H1 (cell line): ENCODE data around the gene EEIG1. TPM values are rescaled to one million over a fixed set of nuclear protein-coding genes. Genes with fewer than 3 reads are reported as not detected.

Source experiments
- CTCF ChIA-PET: fragments of 300-600 bp; sonication (Branson Sonifier 250); formaldehyde crosslinking; loops from one replicate; lab custom pipeline; 2021; ENCODE audit not compliant: partially characterized antibody; lab: Charles Lee
- POLR2A ChIA-PET: fragments of 300-600 bp; sonication (Branson Sonifier 250); formaldehyde crosslinking; loops from one replicate; lab custom pipeline; 2021; ENCODE audit warnings: inconsistent platforms; ENCODE audit not compliant: partially characterized antibody; lab: Charles Lee
- DNase-seq, 2 experiments: peaks; one replicate each; pipeline versions ENCODE4 v3.0.0 to v3.0.0-alpha.2; 2010 to 2022; ENCODE audit warnings: low spot score in 2 of 2, low read depth in 1 of 2, mixed read lengths in 1 of 2
- FAIRE-seq: peaks from 2 replicates; lab custom pipeline; 2011; peaks lifted over from hg19 to GRCh38; lab: Jason Lieb, UNC
- H2AFZ ChIP-seq: 2 replicates; pipeline ENCODE4 v1.8.1; 2012; ENCODE audit warnings: low read length, inconsistent platforms
- H2AK5ac ChIP-seq: 2 replicates; pipeline ENCODE4 v1.6.1; 2013; ENCODE audit warnings: low read depth, low read length
- H2BK120ac ChIP-seq: replicated peaks from 2 replicates; pipeline ENCODE3; 2013; ENCODE audit warnings: low read depth, low read length, inconsistent platforms
- H2BK12ac ChIP-seq: 2 replicates; pipeline ENCODE4 v1.6.1; 2013; ENCODE audit warnings: low read depth, low read length
- H2BK15ac ChIP-seq: 2 replicates; pipeline ENCODE4 v1.6.1; 2013; ENCODE audit warnings: low read length
- H2BK20ac ChIP-seq: 2 replicates; pipeline ENCODE4 v1.6.1; 2013; ENCODE audit warnings: low read length
- H2BK5ac ChIP-seq: 2 replicates; pipeline ENCODE4 v1.6.1; 2013; ENCODE audit warnings: low read depth, low read length
- H3K14ac ChIP-seq: 2 replicates; pipeline ENCODE4 v1.6.1; 2013; ENCODE audit warnings: inconsistent platforms; ENCODE audit not compliant: insufficient read length
- H3K18ac ChIP-seq: 2 replicates; pipeline ENCODE4 v1.6.1; 2013; ENCODE audit warnings: low read length; ENCODE audit errors: extremely low read depth
- H3K23ac ChIP-seq: 2 replicates; pipeline ENCODE4 v1.6.1; 2013; ENCODE audit warnings: inconsistent platforms; ENCODE audit not compliant: insufficient read length
- H3K23me2 ChIP-seq: 2 replicates; pipeline ENCODE4 v1.6.1; 2013; ENCODE audit warnings: low read depth, low read length
- H3K27ac ChIP-seq: 2 replicates; pipeline ENCODE4 v1.6.1; 2011; ENCODE audit warnings: low read depth, low read length, inconsistent platforms
- H3K27me3 ChIP-seq, 4 experiments: replicated peaks in 1 of 4; 1 replicate in 1 of 4; 2 replicates in 3 of 4; pipeline versions ENCODE4 v1.6.1 to v1.8.1; 2011 to 2013; ENCODE audit warnings: low read length in 3 of 4, mild to moderate bottlenecking in 3 of 4, inconsistent platforms in 2 of 4, mixed read lengths in 2 of 4, moderate library complexity in 1 of 4; ENCODE audit not compliant: control insufficient read depth in 3 of 4, insufficient read depth in 3 of 4; ENCODE audit errors: extremely low read depth in 1 of 4
- H3K36me3 ChIP-seq, 4 experiments: 2 replicates each; pipeline versions ENCODE4 v1.6.1 to v1.8.1; 2011 to 2013; ENCODE audit warnings: mild to moderate bottlenecking in 4 of 4, low read length in 3 of 4, moderate library complexity in 2 of 4, control low read depth in 1 of 4, inconsistent platforms in 1 of 4; ENCODE audit not compliant: insufficient read depth in 4 of 4, control insufficient read depth in 2 of 4
- H3K4ac ChIP-seq: replicated peaks from 2 replicates; pipeline ENCODE3; 2013; ENCODE audit warnings: low read length, low read depth, mixed read lengths, inconsistent platforms; ENCODE audit not compliant: insufficient read length
- H3K4me1 ChIP-seq, 4 experiments: replicated peaks in 1 of 4; 1 replicate in 1 of 4; 2 replicates in 3 of 4; pipeline versions ENCODE4 v1.6.1 to v1.8.1; 2011 to 2013; ENCODE audit warnings: low read length in 3 of 4, inconsistent platforms in 2 of 4, mixed read lengths in 1 of 4; ENCODE audit not compliant: insufficient read depth in 4 of 4, control insufficient read depth in 3 of 4
- H3K4me2 ChIP-seq, 2 experiments: 2 replicates each; pipeline versions ENCODE4 v1.6.1 to v1.8.1; 2011 to 2013; ENCODE audit warnings: low read depth in 2 of 2, low read length in 2 of 2, control low read depth in 1 of 2, inconsistent platforms in 1 of 2, mild to moderate bottlenecking in 1 of 2; ENCODE audit not compliant: insufficient read depth in 1 of 2
- H3K4me3 ChIP-seq, 4 experiments: fragments of 200-600, 300-600 bp in 1 of 4; sonication (generic), shearing (Covaris generic), sonication (Bioruptor Twin) in 1 of 4; 2 replicates each; pipeline versions ENCODE4 v1.5.1 to v1.8.1; 2011 to 2016; ENCODE audit warnings: low read length in 4 of 4, low read depth in 3 of 4, control low read depth in 2 of 4, inconsistent platforms in 2 of 4, mild to moderate bottlenecking in 2 of 4, mixed read lengths in 1 of 4, moderate library complexity in 1 of 4; ENCODE audit not compliant: insufficient read depth in 2 of 4; ENCODE audit errors: extremely low read depth in 1 of 4
- H3K56ac ChIP-seq: replicated peaks from 2 replicates; pipeline ENCODE3; 2013; ENCODE audit warnings: low read depth, mild to moderate bottlenecking, mixed read lengths, low read length, inconsistent platforms; ENCODE audit not compliant: insufficient read length
- H3K79me1 ChIP-seq: 2 replicates; pipeline ENCODE4 v1.6.1; 2013; ENCODE audit warnings: low read depth, low read length, control low read depth
- H3K79me2 ChIP-seq, 2 experiments: 2 replicates each; pipeline versions ENCODE4 v1.6.1 to v1.8.1; 2012 to 2013; ENCODE audit warnings: low read length in 2 of 2, mild to moderate bottlenecking in 2 of 2, inconsistent platforms in 1 of 2; ENCODE audit not compliant: insufficient read depth in 2 of 2, control insufficient read depth in 1 of 2
- H3K9ac ChIP-seq, 4 experiments: replicated peaks in 1 of 4; 1 replicate in 1 of 4; 2 replicates in 3 of 4; pipeline versions ENCODE4 v1.6.1 to v1.8.1; 2011 to 2013; ENCODE audit warnings: low read depth in 3 of 4, low read length in 3 of 4, control low read depth in 2 of 4, mild to moderate bottlenecking in 2 of 4, moderate library complexity in 2 of 4, inconsistent platforms in 1 of 4; ENCODE audit errors: extremely low read depth in 1 of 4
- H3K9me3 ChIP-seq, 2 experiments: 2 replicates each; pipeline versions ENCODE4 v1.6.1 to v1.8.1; 2012 to 2013; ENCODE audit warnings: mild to moderate bottlenecking in 2 of 2, moderate library complexity in 2 of 2, control low read depth in 1 of 2, inconsistent platforms in 1 of 2, low read depth in 1 of 2, low read length in 1 of 2, mixed read lengths in 1 of 2; ENCODE audit not compliant: insufficient read depth in 2 of 2
- H4K20me1 ChIP-seq, 2 experiments: replicated peaks in 1 of 2; 2 replicates each; pipeline versions ENCODE3 to v1.8.1; 2011 to 2013; ENCODE audit warnings: inconsistent platforms in 2 of 2, low read length in 2 of 2, mild to moderate bottlenecking in 1 of 2; ENCODE audit not compliant: insufficient read depth in 2 of 2, control insufficient read depth in 1 of 2
- H4K5ac ChIP-seq: 2 replicates; pipeline ENCODE4 v1.6.1; 2013; ENCODE audit warnings: low read length, low read depth, mixed read lengths, inconsistent platforms; ENCODE audit not compliant: insufficient read length
- H4K8ac ChIP-seq: 2 replicates; pipeline ENCODE4 v1.8.0; 2013; ENCODE audit warnings: mild to moderate bottlenecking, moderate library complexity, low read length, inconsistent platforms; ENCODE audit not compliant: insufficient read depth; ENCODE audit errors: extremely low read depth
- H4K91ac ChIP-seq: replicated peaks from 2 replicates; pipeline ENCODE3; 2013; ENCODE audit warnings: low read length, mixed read lengths, inconsistent platforms; ENCODE audit not compliant: insufficient read length
- MAX ChIP-seq: IDR thresholded peaks from 2 replicates; pipeline ENCODE4 v1.6.1; 2012; ENCODE audit warnings: inconsistent platforms
- POU5F1 ChIP-seq: IDR thresholded peaks from 2 replicates; pipeline ENCODE4 v1.6.1; 2011; ENCODE audit warnings: low read depth, mild to moderate bottlenecking, low read length, moderate library complexity
- WGBS, 2 experiments: shearing (Covaris generic) in 1 of 2; methylation state at CpG; one replicate each; pipeline versions ENCODE4 v1.1.6 to v1.1.7; 2013 to 2015; ENCODE audit warnings: low lambda C conversion rate in 2 of 2, mixed read lengths in 2 of 2, inconsistent platforms in 1 of 2, low coverage in 1 of 2, missing lambda C conversion rate in 1 of 2; ENCODE audit not compliant: insufficient replicate concordance in 2 of 2, insufficient coverage in 1 of 2, insufficient read length in 1 of 2; ENCODE audit errors: extremely low coverage in 1 of 2, missing lambda C conversion rate in 1 of 2; 5-methylcytosine and 5-hydroxymethylcytosine counted together
- polyA plus RNA-seq, 7 experiments: library from polyadenylated mRNA; depleted of rRNA in 3 of 7; stranded (reverse) in 5 of 7; unstranded in 2 of 7; fragments of >200 nt in 5 of 7; fragments of 200-250 nt in 2 of 7; gene quantifications; 1 replicate in 5 of 7; 2 replicates in 1 of 7; 4 replicates in 1 of 7; pipeline versions ENCODE4 v1.2.1 to v1.2.3, GENCODE V29; 2011 to 2013; ENCODE audit warnings: missing spikeins in 2 of 7, mixed read lengths in 2 of 7
- total RNA-seq: library from RNA; stranded (reverse); fragmentation: NEBNext Ultra II Directional; extraction: Animal tissue kit (Norgen Biotek cat#: 25700); gene quantifications from 2 replicates; pipeline ENCODE4 v1.2.1, GENCODE V29; 2021

EEIG1 gene
- total and polyA plus RNA-seq, 2 of the 8 experiments (the other 6 are each of a cell fraction or from before 2014, with no cell fraction given): 29.8 to 50.8 TPM

GRCh38 chr9:127989094-127989493 is 8.3 kb upstream of the EEIG1 start:
- H3K23me2 ChIP-seq: no peaks in the 10 kb centered on the region
- no peak overlapping the region for H2BK120ac ChIP-seq
- H3K23ac ChIP-seq: no peak overlapping the region
- H3K4me2 ChIP-seq: no peak overlapping the region
- no peak overlapping the region for H2BK20ac ChIP-seq
- H3K27ac ChIP-seq: no peak overlapping the region
- DNase-seq (no peak), FAIRE-seq (no peak)
- H3K79me2 ChIP-seq: no peaks in the 10 kb centered on the region
- H3K9ac ChIP-seq: no peak overlapping the region
- H3K18ac ChIP-seq: no peak overlapping the region
- CTCF ChIA-PET: interaction anchor here (0.6 to 1.1 kb wide), 4 partner anchors 22 to 77 kb away, joined by 3 read pairs; no protein-coding TSS in a partner anchor
- no peak overlapping the region for H4K5ac ChIP-seq
- H3K79me1 ChIP-seq: no peaks in the 10 kb centered on the region
- H4K91ac ChIP-seq: no peak overlapping the region
- H3K56ac ChIP-seq: no peak overlapping the region
- H3K4ac ChIP-seq: no peak overlapping the region
- no peaks in the 10 kb centered on the region for H4K20me1 ChIP-seq
- H2BK12ac ChIP-seq: no peak overlapping the region
- H3K9me3 ChIP-seq: no peaks in the 10 kb centered on the region
- POLR2A ChIA-PET: no interaction called here
- no peak overlapping the region for H3K14ac ChIP-seq
- H2AK5ac ChIP-seq: no peak overlapping the region
- H4K8ac ChIP-seq: no peak overlapping the region; the same call in 1 of the 2 replicates
- H3K4me3 ChIP-seq: no peak overlapping the region
- no peaks in the 10 kb centered on the region; a peak in 1 of 7 replicates for H3K27me3 ChIP-seq
- no peak overlapping the region for H2BK15ac ChIP-seq
- TF ChIP-seq MAX (no peak), POU5F1 (no peak)
- 86% methylated on average over 4 of the region's 4 CpGs; no CpG with 5 or more reads in 1 of the 2 experiments for WGBS, 2 experiments
- H2BK5ac ChIP-seq: no peak overlapping the region
- no peaks in the 10 kb centered on the region for H3K36me3 ChIP-seq
- H2AFZ ChIP-seq: no peak overlapping the region
- H3K4me1 ChIP-seq: no peaks in the 10 kb centered on the region
